Stimulated activated CD4-positive, alpha-beta T cell treated with anti-CD3 and anti-CD28 coated beads, Interleukin-15, amount 100 ng/mL, for 1 hour (primary cell): Measurements from ENCODE around the gene GRIFIN.
"Not testable (repeated sequence)": the region's sequence is repeated elsewhere in the genome, so short reads cannot be mapped to it uniquely, and the experiment has no call there.

Experiments
- DNase-seq, 2 donors: peaks; one replicate each; pipeline ENCODE4 v3.0.0-alpha.2; 2020; ENCODE audit warnings: low read depth in 1 of 2, low spot score in 1 of 2

The GRIFIN gene

DNA sequence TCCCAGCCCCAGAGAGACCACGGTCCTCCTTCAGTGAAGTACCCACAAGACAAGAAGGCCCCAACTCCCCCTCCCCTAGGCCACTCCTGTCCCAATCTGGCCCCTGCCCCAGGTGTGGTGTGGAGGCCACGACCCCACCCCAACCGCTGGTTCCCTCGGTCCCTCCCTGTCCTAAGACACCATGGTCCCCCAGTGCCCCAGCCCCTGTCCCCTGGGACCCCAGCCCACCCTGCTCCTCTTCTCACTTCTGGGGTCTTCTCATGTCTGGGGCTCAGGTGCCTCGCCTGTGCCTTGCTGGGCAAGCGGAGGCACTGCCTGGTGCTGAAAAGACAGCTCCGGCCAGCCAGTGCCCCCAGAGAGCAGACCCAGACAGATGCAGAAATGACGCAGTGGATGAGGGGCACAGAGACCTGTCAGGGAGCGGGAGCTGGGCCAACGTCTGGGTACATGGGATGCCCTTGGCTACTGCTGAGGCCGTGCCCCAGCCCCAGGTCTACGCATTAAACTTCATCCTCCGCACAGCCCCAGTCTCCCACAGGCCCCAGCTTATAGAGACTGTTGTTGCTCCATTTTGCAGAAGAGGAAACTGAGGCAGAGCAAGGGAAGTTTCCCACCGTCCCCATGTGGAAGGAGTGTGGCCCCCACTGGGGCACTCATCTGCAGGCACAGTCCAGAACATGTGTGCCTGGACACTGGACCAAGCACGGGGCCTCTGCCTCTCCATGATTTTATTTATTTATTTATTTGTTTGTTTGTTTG, 14.8 kb downstream of the GRIFIN start:
- DNase-seq, result no peak

DNA sequence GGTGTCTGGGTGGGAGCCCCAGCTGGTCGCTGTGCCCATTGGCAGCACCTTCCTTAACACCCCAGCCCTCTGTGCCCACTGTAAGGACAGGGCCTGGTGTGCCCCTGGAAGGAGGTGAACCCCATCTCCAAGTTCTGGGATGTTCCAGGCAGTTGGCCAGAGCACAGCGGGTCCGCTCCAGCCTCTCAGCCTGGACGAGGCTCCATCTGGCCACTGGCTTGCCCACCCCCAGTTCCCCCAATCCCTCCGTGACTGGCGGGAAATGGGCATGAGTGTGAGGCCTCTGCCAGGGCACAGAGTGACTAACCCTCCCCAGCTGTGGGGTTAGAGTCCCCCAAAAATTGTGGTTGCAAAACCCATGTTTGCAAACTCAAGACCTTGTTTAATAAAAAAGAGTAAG, 15.6 kb downstream of the GRIFIN start:
- no peak for DNase-seq

DNA sequence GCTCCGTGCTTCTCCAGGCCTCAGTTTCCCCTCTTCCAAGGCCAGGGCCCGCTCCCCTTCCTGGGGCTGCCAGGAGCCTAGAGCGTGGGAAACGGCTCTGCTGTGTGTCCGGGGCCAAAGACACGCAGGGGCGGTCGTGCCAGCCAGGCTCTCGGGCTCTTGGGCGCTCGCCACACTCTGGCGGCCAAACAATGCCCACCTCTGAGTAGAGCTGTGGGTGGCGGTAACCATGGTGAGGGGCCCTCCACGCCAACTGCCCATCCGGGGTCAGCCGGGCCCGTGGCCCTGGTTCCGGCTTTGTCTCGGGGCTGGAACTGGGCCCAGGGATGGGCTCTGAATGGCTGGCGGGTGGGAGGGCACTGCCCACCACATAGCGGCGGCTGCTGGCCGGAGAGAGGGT, 16.0 kb downstream of the GRIFIN start:
- no peak for DNase-seq

DNA sequence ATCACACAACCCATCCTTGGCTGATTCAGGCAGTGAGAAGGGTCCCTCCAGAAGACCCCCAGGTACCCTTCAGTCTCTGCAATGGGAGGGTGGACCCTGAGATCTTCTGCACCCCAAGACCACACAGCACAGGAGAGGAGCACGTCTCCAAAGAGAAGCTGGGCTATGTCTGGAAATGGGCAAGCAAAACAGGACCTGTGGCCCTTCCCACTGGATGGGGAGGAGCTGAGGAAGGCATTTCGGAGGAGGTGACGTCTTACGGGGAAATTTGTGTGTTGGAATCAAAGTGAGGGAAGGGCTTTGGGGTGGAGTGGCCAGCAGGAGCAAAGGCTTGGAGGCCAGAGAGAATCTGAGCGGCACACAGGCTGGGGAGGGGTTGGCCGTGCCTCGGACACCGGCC, 16.5 kb downstream of the GRIFIN start:
- DNase-seq, result no peak

DNA sequence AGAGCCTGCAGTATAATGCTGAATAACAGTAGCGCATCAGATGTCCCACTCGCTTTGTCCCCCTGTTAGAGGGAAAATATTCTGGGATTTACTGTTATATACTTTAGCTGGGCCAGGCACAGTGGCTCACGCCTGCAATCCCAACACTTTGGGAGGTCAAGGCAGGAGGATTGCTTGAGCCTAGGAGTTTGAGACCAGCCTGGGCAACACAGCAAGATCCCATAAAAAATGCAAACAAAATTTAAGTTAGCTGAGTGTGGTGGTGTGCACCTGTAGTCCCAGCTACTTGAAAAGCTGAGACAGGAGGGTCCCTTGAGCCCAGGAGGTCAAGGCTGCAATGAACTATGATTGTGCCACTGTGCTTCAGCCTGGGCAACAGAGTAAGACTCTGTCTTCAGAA, 22.3 kb downstream of the GRIFIN start:
- not testable (repeated sequence) for DNase-seq

DNA sequence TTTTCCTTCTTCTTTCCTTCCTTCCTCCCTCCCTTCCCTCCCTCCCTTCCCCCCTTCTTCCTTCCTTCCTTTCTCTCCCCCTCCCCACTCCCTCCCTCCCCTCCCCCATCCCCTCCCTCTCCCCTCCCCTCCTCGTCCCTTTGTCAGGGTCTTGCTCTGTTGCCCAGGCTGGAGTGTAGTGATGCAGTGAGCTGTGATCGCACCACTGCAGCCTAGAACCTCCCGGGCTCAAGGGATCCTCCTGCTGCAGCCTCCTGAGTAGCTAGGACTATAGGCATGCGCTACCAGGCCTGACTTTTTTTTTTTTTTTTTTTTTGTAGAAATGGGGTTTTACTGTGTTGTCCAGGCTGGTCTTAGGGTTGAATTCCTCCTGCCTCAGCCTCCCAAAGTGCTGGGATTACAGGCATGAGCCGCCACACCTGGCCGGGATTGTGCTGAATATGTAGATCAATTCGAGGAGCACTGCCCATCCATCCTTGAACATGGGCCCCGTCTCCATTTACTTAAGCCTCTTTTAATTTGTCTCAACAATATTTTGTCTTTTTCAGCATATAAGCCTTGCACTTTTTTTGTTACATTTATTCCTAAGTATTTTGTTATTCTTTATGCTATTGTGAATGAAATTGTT, 23.4 kb downstream of the GRIFIN start:
- no peak for DNase-seq

DNA sequence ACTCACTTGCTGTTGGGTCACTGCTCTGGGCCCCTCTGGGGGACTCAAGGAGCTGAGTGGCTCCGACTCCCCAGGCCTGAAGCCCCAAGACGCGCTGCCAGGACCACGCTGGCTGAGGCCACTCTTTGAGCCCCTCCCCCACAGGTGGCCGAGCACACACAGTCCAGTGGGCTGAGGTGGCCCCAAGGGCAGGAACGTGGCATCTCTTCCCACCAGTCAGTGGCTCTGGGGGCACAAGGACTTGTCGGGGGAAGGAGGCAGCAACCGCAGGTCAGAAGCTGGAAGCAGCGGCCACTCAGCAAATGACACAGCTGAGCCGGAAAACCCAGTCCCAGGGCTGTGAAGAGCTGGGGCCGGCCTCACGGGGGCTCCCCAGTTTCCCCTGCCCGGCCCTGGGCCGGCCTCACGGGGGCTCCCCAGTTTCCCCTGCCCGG, 24.1 kb downstream of the GRIFIN start:
- no peak for DNase-seq

DNA sequence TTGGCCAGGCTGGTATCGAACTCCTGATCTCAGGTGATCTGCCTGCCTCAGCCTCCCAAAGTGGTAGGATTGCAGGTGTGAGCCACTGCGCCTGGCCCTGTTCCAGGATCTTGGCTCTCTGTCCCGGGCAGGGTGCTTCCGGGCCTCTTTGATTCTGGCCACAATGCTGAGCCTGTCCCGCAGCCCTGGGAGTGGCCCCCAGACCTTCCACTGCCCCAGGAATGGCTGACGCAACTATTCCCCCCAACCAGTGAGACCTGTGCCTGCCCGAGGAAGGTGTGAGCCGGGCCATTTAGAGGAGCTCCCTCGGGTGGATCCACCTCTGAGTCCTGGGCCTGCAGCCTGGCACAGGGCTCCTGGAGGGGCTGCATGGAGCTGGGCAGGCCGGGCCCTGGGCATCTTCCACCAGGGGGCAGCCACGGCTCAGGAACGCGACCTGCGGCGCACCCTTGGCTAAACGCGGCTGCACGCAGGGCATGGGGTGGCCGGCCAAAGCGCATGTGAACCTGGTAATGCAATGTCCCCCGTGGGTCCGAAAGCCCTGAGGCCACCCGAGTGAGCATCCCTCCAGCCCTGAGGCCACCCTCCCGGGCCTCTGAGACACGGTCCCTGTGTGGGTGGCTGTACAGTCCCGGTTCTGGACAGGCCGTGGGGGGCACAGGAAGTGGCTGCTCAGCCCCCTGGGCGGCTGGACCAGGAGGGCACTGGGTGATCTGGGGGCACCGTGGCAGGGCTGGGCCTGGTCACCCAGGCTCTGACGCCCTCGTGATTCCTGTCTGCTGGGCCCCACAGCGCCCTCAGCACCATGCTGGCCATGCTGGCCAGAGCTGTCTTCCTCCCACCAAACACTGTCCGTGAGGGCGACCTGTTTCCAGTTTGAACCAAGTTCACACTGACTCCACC, 24.8 kb downstream of the GRIFIN start:
- peak; percentile 57 to 78 for DNase-seq

DNA sequence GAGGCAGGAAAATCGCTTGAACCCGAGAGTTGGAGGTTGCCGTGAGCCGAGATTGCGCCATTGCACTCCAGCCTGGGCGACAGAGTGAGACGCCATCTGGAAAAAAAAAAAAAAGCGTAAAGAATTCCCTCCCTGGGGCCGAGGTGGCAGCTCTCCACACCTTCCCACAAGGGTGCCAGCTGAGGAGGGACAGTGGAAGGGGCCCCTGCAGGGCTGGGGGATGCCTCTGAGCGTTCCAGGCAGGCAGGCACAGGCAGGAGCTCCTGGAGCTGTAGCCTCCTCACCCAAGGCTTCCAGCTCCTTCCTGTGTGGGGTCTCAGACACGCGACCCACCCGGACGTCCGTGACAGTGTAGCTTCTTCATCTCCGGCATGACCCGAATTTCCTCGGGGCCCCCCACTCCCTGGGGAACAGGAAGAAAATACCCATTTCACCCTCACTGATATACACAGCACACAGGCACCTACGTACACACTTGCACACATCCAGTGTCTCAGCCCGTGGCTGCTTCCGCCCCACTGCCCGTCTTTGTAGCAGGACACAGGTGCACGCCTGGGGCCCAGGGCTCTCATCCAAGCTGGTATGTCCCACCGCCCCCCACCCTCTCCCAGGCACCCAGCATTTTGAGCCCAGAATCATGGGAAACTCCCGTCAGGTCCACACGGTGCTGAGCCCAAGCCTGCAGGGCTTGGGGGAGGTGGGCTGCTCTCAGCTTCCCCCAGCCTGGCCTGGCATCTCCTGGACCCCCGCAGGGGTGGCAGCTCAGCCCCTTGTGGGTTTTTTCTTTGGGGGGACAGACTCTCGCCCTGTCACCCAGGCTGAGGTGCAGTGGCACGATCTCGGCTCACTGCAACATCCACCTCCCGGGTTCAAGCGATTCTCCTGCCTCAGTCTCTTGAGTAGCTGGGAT, 25.7 kb downstream of the GRIFIN start:
- no peak for DNase-seq

DNA sequence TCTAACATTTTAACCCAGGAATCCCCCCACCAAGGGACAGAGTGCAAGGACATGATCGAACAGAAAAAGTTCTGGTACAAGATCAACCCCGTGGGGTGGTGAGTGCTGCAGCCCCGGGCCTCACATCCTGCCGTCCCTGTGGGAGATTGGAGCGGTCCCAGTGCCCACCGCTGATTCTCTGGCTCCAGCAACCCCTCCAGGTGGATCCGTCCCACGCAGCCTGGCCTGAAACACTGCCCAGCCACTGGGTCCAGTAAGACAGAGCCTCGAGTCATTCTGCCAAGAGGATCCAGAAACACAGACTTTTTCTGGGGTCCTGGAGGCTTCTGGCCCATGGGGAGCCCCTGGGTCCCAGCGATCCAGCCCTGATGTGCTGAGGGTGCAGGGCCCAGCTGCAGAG, 29.5 kb downstream of the GRIFIN start:
- no peak for DNase-seq

DNA sequence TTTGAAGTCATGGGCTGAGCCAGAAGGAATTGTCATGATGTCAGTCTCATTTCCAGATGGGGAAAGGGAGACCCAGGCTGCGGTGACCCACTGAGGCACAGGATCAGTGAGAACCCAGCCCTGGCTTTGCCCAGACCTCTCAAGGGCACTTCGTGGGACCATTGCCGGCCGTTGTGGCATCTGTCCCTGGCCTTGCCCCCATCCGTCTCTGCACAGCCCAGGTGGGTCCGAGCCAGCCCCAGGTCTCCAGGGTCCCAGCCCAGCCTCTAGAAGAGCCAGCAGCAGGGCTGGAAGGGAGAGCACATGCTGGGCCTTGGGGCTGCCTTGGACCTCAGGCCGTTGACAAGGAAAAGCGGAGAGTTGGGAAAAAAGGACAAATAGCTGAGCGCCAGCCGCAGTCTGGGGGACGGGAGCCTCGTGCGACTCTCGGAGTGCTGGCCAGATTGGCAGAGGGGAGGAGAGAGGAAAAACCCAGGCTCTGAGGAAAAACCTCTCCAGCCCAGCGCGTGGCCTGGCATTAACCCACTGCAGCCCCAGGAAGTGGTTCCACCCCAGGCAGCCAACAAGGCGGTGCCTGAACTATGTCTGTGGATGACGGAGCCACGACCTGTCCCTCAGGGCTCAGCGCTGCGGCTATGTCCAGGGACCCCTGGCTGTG, 30.2 kb downstream of the GRIFIN start:
- DNase-seq, result no peak

DNA sequence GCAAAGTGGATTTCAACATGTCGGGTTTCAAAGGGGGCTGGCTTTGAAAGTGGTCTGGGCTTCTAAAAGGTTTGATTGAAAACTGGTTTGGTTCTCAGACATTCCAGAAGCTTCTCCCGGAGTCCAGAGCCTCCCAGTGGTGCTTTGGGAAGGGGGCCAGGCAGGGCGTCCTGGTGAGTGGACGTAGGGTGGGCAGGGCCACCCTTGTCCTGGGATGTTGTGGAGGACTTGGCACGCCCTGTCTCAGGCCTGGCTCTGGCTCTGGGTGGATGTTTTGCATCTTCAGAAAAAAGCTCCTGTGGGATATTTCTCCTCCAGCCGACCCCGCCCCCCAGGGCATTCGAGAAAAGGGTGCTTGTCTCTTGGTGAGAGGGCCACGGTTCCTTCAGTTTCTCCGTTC, 31.2 kb downstream of the GRIFIN start:
- DNase-seq, result no peak

DNA sequence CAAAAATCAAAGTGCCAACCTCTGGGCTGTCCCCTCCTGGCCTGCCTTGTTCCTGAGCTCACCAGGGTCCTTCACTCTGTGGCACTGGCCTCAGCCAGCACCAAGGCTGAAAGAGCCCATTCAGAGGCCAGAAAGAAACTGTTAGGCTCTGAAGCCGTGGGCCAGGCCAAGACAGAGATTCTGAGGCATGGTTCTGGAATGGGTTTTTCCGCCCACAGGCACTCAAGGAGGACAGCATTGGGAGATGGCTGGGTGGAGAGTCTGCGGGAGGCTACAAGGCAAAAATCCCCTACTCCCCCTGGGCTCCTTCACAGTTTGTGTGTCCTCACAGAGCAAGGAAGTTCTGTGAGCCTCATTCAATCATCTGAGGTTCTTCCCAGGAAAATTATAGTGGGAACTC, 31.7 kb downstream of the GRIFIN start:
- DNase-seq, result no peak

DNA sequence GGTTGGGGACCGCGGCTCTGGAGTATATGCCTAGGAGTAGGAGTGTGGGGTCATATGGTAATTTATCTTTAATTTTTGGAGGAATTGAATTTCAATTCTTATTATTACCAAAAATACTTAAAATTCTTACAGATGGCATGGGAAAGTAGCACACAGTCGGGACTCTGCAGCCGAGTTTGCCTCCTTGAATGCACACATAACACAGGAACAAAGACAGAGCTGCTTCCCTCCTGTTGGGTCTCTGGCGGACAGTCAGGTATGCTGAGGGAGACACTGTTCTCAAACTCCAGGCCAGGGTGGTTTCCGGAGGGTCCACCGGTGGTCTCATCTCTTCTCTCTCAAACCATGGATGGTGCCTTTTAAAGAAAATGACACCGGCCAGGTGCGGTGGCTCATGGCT, 32.7 kb downstream of the GRIFIN start:
- DNase-seq, result no peak

DNA sequence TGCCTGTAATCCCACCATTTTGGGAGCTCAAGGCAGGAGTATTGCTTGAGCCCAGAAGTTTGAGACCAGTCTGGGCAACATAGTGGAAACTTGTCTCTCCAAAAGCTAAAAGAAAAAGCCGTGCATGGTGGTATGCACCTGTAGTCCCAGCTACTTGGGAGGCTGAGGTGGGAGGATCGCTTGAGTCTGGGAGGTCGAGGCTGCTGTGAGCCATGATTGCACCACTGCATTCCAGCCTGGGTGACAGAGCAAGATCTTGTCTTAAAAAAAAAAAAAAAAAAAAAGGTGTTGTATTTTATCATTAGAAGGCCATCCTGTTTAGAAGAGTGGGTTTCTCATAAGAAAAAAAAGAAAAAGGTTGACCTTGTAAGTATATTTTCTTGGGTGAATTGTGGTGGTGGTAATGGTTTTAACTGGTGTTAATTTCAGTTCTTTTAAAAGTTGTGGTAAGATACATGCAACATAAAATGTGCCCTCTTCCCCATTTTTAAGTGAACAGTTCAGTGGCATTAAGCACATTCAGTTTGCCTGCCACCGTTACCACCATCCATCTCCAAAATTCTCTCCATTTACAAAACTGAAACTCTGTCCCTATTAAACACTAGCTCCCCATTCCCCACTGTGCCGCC, 34.7 kb downstream of the GRIFIN start:
- DNase-seq, result no peak

DNA sequence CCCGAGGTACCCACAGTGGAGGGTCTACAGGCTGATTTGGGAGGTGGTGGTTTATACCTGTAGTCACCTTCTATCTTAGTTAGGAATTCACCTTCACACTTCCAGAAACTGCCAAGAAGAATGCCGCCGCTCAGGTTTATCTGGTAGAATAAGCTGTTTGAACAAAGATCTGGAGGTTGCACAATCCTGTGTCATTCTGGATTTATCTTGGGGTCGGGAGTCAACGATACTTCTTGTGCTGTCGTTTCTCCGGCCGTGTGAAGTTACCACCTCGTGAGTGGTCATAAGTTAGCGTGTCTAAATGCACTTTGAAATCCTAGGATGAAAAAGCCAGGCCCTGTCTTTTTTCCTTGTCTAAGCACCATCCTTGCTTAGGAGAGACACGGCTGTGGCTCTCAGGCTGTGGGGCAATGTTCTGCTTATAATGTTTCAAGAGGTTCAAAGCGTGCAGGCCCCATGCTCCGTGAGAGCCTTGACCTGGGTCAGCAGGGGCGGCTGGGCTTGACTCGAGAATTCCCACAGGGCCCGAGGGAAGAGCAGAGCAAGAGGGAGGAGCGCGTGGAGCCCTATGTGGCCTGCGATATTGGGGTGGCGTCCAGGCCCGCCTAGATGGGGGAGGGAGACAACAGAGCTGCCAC, 35.5 kb downstream of the GRIFIN start:
- no peak for DNase-seq

DNA sequence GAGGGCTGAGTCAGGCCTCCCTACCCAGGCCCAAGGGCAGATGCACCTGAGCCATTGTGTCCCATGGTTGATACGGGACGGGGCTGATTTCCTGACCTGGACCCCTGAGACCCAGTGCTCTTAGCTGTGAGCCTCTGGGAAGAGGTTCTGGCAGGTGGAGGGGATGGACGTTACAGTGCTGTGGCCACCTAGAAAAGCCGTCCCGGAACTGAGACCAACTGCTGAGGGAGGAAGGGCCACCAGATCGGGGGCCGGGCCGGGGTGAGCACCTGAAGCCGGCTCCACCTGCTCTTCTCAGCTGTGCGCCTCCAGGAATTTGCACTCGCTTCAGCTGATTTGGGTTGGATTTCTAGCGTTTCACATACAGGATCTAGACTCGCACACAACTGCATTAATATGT, 37.4 kb downstream of the GRIFIN start:
- no peak for DNase-seq

DNA sequence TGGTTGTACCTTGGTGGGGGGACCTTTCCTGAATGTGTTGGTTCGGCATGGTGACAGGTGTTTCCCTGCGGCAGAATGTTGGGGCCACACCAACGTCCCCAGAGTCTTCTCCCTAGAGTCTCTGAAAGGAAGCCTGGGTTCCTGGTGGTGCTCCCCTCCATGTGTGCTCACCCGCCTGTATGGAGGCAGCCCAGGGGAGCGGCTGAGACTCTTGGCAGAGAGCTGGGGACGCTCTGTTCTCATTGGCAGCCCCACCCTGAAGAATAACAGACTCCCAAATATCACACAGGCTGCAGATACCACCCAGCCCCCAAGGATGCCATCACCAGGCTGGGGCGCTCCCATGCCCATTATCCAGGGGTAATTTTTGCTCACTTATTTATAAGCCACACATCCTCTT, 38.0 kb downstream of the GRIFIN start:
- DNase-seq, result no peak

DNA sequence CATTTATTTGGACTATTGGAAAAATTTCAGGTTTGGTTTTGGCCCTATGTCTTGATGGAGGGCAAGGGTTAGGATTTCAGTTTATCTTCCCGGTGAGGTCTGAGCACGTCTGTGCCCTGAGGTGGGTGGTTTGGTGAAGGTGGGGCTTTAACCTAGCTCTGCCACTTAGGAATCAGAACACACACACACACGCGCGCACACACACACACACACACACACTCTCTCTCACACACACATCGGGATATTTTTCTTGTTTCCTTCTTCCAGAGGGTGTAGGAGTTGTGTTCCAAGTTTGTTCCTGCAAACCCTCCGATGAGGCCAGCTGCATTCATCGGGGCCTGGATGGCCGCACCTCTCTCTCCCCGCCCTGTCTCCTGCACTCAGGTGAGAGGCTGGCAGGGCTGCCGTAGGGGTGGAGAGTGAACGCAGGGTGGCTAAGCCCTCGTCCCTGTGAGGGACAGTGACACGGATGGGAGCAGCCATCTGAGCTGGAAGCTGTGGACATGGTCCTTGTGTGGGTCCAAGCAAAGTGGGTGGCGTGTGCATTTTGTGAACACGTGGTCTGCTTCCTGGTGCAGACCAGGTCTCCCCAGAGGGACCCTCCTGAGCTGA, 38.6 kb downstream of the GRIFIN start:
- DNase-seq, result no peak
